GM11168 (cell line): ENCODE measurements around the gene CCNI2.

Experiments
- in situ Hi-C: fragments of 300-500 bp; cut with MboI; formaldehyde crosslinking; loops from one replicate; pipeline ENCODE4 v1.12.0; 2022; ENCODE audit warnings: low sequenced_read_pairs; ENCODE audit not compliant: unreplicated experiment

Gene CCNI2, protein sequence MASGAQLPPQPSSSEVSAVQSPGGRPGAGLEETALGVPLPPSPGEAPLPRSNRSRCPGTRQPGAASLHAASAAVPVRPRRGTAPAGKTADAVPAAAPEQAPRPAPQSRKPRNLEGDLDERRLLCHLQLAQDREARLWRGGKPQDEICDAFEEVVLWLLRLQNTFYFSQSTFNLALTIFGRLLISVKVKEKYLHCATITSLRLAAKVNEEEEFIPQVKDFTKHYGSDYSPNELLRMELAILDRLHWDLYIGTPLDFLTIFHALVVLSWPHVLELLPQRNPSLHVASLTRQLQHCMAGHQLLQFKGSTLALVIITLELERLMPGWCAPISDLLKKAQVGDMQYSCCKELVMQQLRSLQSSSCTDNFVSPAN

DNA sequence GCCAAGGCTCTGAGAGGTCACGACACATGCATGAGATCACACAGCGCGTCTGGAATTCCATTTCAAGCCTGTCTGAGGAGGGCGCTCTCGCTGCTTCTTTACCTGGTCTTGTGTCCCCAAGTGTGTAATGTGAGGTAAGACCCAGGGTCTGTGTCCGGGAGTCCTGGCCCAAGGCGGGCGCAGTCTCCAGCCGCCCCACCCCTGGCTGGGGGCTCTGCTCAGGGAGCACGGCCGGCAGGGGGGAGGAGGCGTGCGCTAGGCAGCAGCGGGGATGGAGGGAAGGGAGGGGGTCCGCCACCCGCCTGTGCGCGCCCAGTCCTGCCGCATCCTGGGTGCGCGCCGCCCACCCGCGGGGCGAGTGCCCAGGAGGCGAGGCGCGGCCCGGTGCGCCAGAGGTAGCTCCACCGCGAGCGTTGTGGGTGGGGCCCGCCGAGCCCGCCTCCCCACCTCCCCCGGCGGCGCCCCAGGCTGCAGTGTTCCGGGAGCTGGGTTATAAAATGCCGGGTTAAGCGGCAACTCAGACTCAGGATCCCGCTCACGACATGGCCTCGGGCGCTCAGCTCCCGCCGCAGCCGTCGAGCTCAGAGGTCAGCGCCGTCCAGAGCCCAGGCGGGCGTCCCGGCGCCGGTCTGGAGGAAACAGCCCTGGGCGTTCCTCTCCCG, at the start of gene CCNI2:
Gene CCNI2 (plus strand): TSS at position 473 of the 662 bp plus-strand sequence. CDS start 70 bp downstream, at position 543.
- in situ Hi-C loops = no loop called here

DNA sequence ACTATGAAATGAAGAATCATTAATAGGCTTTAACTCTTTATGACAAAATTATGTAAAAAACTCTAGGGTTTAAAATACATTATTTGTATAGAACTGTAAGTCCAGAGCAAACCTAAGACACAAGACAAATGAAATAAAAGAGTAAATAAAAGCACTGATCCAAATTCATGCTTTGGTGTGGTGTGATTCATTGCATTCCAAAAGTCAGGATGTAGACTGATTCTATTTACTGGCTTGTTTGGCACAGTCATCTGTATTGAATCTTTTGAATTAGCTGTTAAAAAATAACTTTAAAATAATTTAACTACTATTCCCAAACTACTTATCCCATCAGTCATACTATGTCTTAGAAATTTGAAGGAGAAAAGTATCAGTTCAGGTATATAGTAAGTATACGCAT, 42.4 kb upstream of the CCNI2 start:
- in situ Hi-C loops = no loop called here

GRCh38 chr5:132708645-132709044, 38.6 kb upstream of the CCNI2 start:
- in situ Hi-C loops = no loop called here

DNA sequence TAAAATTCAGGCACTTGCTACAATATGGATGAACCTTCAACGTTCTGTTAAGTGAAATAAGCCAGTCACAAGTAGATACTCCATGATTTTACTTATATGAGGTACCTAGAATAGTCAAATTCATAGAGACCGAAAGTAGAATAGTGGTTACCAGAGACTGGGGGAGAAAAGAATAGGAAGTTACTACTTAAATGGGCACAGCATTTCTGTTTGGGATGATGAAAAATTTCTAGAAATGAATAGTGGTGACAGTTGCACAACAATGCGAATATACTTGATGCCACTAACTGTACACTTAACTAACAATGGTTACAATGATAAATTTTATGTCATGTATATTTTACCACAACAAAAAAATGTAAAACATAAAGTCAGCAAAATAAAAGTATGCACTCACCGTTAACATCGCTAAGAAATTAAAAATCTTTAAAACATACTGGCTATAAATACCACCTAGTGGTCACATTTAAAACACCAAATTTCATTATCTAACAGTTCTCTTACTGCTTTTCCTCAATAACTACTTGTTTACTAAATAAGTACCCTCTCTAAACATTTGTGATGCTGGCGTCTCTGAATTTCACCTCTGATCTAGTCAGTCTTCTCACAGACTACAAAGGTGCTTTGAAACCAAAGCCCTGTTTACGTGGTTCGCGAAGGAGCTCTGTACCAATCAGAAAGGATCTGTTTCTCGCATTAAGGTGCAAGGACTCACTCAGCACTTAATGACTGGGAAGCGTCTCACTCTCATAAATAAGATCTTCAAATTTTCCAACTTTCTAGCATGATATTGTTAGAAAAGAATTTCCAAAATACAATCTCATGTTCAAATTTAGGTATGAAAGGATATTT, 32.5 kb upstream of the CCNI2 start:
- in situ Hi-C loops = no loop called here

GRCh38 chr5:132718544-132719312, 28.5 kb upstream of the CCNI2 start:
- in situ Hi-C loops = no loop called here

DNA sequence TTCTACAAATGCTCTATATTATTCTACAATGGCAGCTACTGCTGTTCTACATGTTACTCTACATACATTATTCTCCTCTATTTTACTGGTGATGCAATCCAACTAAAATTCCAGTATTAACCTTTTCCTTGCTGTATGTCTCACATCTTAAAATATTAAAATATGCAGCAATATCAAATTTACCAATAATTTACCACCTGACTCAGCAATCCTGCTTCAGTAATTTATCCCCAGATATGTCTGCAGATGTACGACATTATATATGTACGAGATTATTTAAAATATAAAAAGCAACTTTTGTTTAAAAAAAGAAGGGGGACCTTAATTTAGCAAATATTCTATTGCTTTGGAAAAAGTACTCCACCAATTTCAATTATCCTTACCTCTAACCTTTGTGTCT, 21.5 kb upstream of the CCNI2 start:
- in situ Hi-C loops = no loop called here

- in situ Hi-C loops = no loop called here
Observed at GRCh38 chr5:132729896-132730295, 17.3 kb upstream of the CCNI2 start.

- in situ Hi-C loops = no loop called here
Observed at GRCh38 chr5:132733499-132734148, 13.6 kb upstream of the CCNI2 start.

GRCh38 chr5:132734687-132735086, 12.5 kb upstream of the CCNI2 start:
- in situ Hi-C loops = no loop called here

- in situ Hi-C loops = no loop called here
Observed at GRCh38 chr5:132736853-132737833, 10.1 kb upstream of the CCNI2 start, which contains the start of gene KIF3A. Gene KIF3A, minus strand, starts transcription at chr5:132737546. Its CDS starts 127 bp downstream, at chr5:132737419.

- in situ Hi-C loops = no loop called here
Observed at GRCh38 chr5:132737982-132738681, 9.1 kb upstream of the CCNI2 start.

DNA sequence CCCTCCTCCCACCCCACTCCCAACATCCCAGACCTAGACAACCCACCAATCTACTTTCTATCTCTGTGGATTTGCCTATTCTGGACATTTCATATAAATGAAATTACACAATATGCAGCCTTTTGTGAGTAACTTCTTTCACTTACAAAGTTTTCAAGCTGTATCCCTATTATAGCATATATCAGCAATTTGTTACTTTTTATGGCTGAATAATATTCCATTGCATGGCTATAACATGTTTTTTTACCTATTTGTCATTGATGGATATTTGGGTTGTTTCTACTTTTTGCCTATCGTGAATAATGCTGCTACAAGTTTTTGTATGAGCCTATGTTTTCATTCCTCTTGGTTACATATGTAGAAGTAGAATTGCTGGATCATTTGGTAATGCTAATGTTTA, 8.0 kb upstream of the CCNI2 start:
- in situ Hi-C loops = no loop called here

DNA sequence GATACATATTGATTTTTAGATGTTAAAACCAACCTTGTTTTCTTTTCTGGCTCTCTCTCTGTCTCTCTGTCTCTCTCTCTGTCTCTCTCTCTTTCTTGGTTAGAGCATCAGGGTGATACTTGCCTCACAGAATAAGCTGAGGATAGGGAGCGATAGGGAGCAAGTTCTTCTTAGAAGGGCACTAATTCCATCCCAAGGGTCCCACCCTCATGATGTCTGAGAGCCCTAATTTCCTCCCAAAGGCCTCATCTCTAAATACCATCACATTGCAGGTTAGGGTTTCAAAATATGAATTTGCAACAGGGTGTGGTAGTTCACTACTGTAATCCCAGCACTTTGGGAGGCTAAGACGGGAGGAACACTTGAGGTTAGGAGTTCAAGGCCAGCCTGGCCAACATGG, 5.1 kb upstream of the CCNI2 start:
- in situ Hi-C loops = no loop called here

GRCh38 chr5:132742626-132743025, 4.6 kb upstream of the CCNI2 start:
- in situ Hi-C loops = no loop called here

DNA sequence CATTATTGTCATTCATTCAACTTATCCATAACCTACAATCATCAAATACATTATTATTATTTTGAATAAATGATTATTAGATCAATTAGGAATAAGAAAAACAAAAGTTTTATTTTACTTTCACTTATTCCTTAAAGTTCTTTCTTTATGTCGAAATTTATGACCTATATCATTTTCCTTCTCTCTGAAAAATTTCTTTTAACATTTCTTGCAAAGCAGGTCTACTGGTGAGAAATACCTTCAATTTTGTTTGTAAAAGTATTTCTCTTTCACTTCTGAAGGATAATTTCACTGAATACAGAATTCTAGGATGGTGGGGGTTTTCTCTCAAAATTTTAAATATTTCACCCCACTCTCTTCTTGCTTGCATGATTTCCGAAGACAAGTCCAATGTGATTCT, 2.6 kb upstream of the CCNI2 start:
- in situ Hi-C loops = no loop called here

- in situ Hi-C loops = no loop called here
Observed at GRCh38 chr5:132746592-132746953, 653 bp upstream of the CCNI2 start.

GRCh38 chr5:132747616-132748440, 602 bp downstream of the CCNI2 start:
- in situ Hi-C loops = no loop called here
